OCI-M2 (cell line): ENCODE data around the gene RALY.
"Not testable (repeated sequence)": the region's sequence is repeated elsewhere in the genome, so short reads cannot be mapped to it uniquely, and the experiment has no call there.

Experiments used
- DNase-seq: peaks from one replicate; lab custom pipeline; 2025; ENCODE audit not compliant: unreplicated experiment; lab: John Stamatoyannopoulos, UW

Gene RALY

DNA sequence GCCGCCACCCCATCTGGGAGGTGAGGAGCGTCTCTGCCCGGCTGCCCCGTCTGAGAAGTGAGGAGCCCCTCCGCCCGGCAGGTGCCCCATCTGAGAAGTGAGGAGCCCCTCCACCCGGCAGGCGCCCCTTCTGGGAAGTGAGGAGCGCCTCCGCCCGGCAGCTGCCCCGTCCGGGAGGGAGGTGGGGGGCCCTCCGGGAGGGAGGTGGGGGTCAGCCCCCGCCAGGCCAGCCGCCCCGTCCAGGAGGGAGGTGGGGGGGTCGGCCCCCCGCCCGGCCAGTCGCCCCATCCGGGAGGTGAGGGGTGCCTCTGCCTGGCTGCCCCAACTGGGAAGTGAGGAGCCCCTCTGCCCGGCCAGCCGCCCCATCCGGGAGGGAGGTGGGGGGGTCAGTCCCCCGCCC lies 138.8 kb downstream of the RALY start:
- not testable (repeated sequence) for DNase-seq

- not testable (repeated sequence) for DNase-seq
These were observed 139.2 kb downstream of the RALY start for GRCh38 chr20:34132943-34133342.

GRCh38 chr20:34133365-34133860 lies 139.7 kb downstream of the RALY start:
- not testable (repeated sequence) for DNase-seq
